NCI-H2196 treated with DMSO at 0.1 percent for 48 hours (cell line): ENCODE measurements around the gene KRT9.
A peak's percentile ranks its signal among the peaks of the same experiment; 100 is the strongest.

Experiments used
- DNase-seq: peaks from one replicate; lab custom pipeline; 2025; ENCODE audit not compliant: unreplicated experiment; lab: John Stamatoyannopoulos, UW

KRT9 gene

GRCh38 chr17:41530062-41531048 lies 41.5 kb downstream of the KRT9 start:
- no peak for DNase-seq

GRCh38 chr17:41529491-41529915 lies 42.4 kb downstream of the KRT9 start:
- no peak for DNase-seq

GRCh38 chr17:41528959-41529353 lies 42.9 kb downstream of the KRT9 start:
- DNase-seq: no peak

- no peak for DNase-seq
These were observed 44.5 kb downstream of the KRT9 start for GRCh38 chr17:41527063-41528023.

- no peak for DNase-seq
These were observed 47.6 kb downstream of the KRT9 start for GRCh38 chr17:41524261-41524660.

GRCh38 chr17:41523787-41524186 lies 48.1 kb downstream of the KRT9 start:
- no peak for DNase-seq

GRCh38 chr17:41523225-41523593 lies 48.6 kb downstream of the KRT9 start:
- DNase-seq: no peak

- DNase-seq: no peak
These were observed 49.3 kb downstream of the KRT9 start for GRCh38 chr17:41522301-41523224.

GRCh38 chr17:41521574-41522261 lies 50.1 kb downstream of the KRT9 start:
- DNase-seq: no peak

- peak; percentile 50 for DNase-seq
These were observed 50.9 kb downstream of the KRT9 start for GRCh38 chr17:41520821-41521521.

- DNase-seq: peak; percentile 24
These were observed 52.2 kb downstream of the KRT9 start for GRCh38 chr17:41519501-41520224.

- no peak for DNase-seq
These were observed 52.9 kb downstream of the KRT9 start, which contains the start of gene KRT15 for GRCh38 chr17:41518789-41519449. KRT15 (minus strand) TSS chr17:41518890; CDS start chr17:41518827, 63 bp downstream.

- no peak for DNase-seq
These were observed 53.8 kb downstream of the KRT9 start for GRCh38 chr17:41518031-41518430.

- no peak for DNase-seq
These were observed 55.0 kb downstream of the KRT9 start for GRCh38 chr17:41516830-41517283.

- no peak for DNase-seq
These were observed 55.6 kb downstream of the KRT9 start for GRCh38 chr17:41516147-41516829.
